ENCODE measurements around the gene SCAMP3. TPM values are rescaled to one million over a fixed set of nuclear protein-coding genes. Genes with fewer than 3 reads are reported as not detected.
"Not testable (repeated sequence)": the region's sequence is repeated elsewhere in the genome, so short reads cannot be mapped to it uniquely, and the experiment has no call there.

Gene SCAMP3
- total and polyA plus RNA-seq, 2 donors (not counting 3 experiments of a cell fraction or from before 2014, with no cell fraction given) = 80.1 to 306 TPM

- POLR2A ChIA-PET; dilution Hi-C loops (cut with MboI; ENCODE audit: extremely low pct_ligation_motif_present, low sequenced_read_pairs); H3K27ac ChIP-seq (ENCODE audit: insufficient read depth, low read depth, low read length): not testable (repeated sequence)
Measured at GRCh38 chr1:155211381-155212050, 50.6 kb downstream of the SCAMP3 start.

GRCh38 chr1:155210314-155211104, 51.7 kb downstream of the SCAMP3 start:
- H3K4me1 ChIP-seq (ENCODE audit: control insufficient read depth, extremely low read depth, insufficient read depth, low read length) = peaks cover 21% of the 10 kb centered on the region
- CTCF ChIA-PET = interaction anchor here (1.8 kb wide), 1 partner anchor 38 kb away, joined by 6 read pairs; the partner anchor contains the start of gene KRTCAP2
- no peak overlapping the region for H3K27ac ChIP-seq (ENCODE audit: insufficient read depth, low read depth, low read length)
- FAIRE-seq (no peak), DNase-seq (ENCODE audit: low read depth, low spot score) (no peak)
- POLR2A ChIA-PET = no interaction called here
- H3K9me1 ChIP-seq (replicated peaks; ENCODE audit: control insufficient read depth, extremely low read depth, insufficient read depth, low read length) = no peaks in the 10 kb centered on the region
- no peak overlapping the region for H3K4me2 ChIP-seq (ENCODE audit: insufficient read depth, low read length)
- peaks cover 0 to 3% of the 10 kb centered on the region in 2 experiments for H3K36me3 ChIP-seq (ENCODE audit: control insufficient read depth in 2 of 2, extremely low read depth in 1 of 2, insufficient read depth in 2 of 2, low read length in 2 of 2)
- H3K4me3 ChIP-seq (replicated peaks in 1 of 3; ENCODE audit: insufficient read depth in 1 of 3, low read depth in 1 of 3, low read length in 3 of 3) = no peak overlapping the region
- dilution Hi-C loops (cut with MboI; ENCODE audit: extremely low pct_ligation_motif_present, low sequenced_read_pairs) (no loop called here), intact Hi-C loops (cut with micrococcal nuclease) (no loop called here)
- no peaks in the 10 kb centered on the region for H3K27me3 ChIP-seq (ENCODE audit: control insufficient read depth in 2 of 2, insufficient read depth in 2 of 2, low read length in 2 of 2)
- H2AFZ ChIP-seq (ENCODE audit: low read depth, low read length) = no peak overlapping the region
- no peaks in the 10 kb centered on the region for H3K9me3 ChIP-seq (replicated peaks; ENCODE audit: control insufficient read depth, insufficient read depth, low read length)
- no peaks in the 10 kb centered on the region for H4K20me1 ChIP-seq (replicated peaks; ENCODE audit: control insufficient read depth, extremely low read depth, insufficient read depth, low read length)
- no peak overlapping the region for H3K9ac ChIP-seq (replicated peaks; ENCODE audit: extremely low read depth, insufficient read depth, low read length)
- peaks cover 2% of the 10 kb centered on the region for H3K79me2 ChIP-seq (ENCODE audit: control insufficient read depth, insufficient read depth, low read length)
- no peak for TF ChIP-seq MAX (IDR thresholded peaks at IDR 0.05; ENCODE audit: insufficient read depth, insufficient read length)
- BruUV-seq (replicated peaks) = no TSS peak

More at GRCh38 chr1:155211381-155212050, 50.6 kb downstream of the SCAMP3 start:
- BruUV-seq (replicated peaks); H3K9me3 ChIP-seq (replicated peaks; ENCODE audit: control insufficient read depth, insufficient read depth, low read length); H3K36me3 ChIP-seq (ENCODE audit: control insufficient read depth in 2 of 2, extremely low read depth in 1 of 2, insufficient read depth in 2 of 2, low read length in 2 of 2); H3K9ac ChIP-seq (replicated peaks; ENCODE audit: extremely low read depth, insufficient read depth, low read length); H3K79me2 ChIP-seq (ENCODE audit: control insufficient read depth, insufficient read depth, low read length); H3K4me2 ChIP-seq (ENCODE audit: insufficient read depth, low read length); intact Hi-C loops (cut with micrococcal nuclease); H2AFZ ChIP-seq (ENCODE audit: low read depth, low read length); H3K27me3 ChIP-seq (ENCODE audit: control insufficient read depth in 2 of 2, insufficient read depth in 2 of 2, low read length in 2 of 2); H3K9me1 ChIP-seq (replicated peaks; ENCODE audit: control insufficient read depth, extremely low read depth, insufficient read depth, low read length); H3K4me3 ChIP-seq (replicated peaks in 1 of 3; ENCODE audit: insufficient read depth in 1 of 3, low read depth in 1 of 3, low read length in 3 of 3); H4K20me1 ChIP-seq (replicated peaks; ENCODE audit: control insufficient read depth, extremely low read depth, insufficient read depth, low read length): not testable (repeated sequence)
- FAIRE-seq = peak; percentile 78
- peaks cover 21% of the 10 kb centered on the region for H3K4me1 ChIP-seq (ENCODE audit: control insufficient read depth, extremely low read depth, insufficient read depth, low read length)
- peak; percentile 85 for DNase-seq (ENCODE audit: low read depth, low spot score)
- CTCF ChIA-PET = interaction anchor here (0.7 to 1.1 kb wide), 2 partner anchors 13 to 15 kb away, joined by 4 read pairs; no protein-coding TSS in a partner anchor

Measured in endothelial cell of umbilical vein (primary cell).